HG03558 (cell line): ENCODE results near the gene P3R3URF.

Experiments used
- ATAC-seq: cut with Tn5 transposase; IDR thresholded peaks from one replicate; pipeline ENCODE4 v1.9.1; 2021; ENCODE audit warnings: moderate number of reproducible peaks; ENCODE audit not compliant: unreplicated experiment; ENCODE audit errors: extremely low read depth

Gene P3R3URF

GRCh38 chr1:46134660-46135331, 41.5 kb downstream of the P3R3URF start:
- ATAC-seq: no peak

- no peak for ATAC-seq
These were observed 42.4 kb downstream of the P3R3URF start for GRCh38 chr1:46133781-46134350.

GRCh38 chr1:46133181-46133658, 43.1 kb downstream of the P3R3URF start:
- ATAC-seq: peak; percentile 25

GRCh38 chr1:46132529-46133180, 43.6 kb downstream of the P3R3URF start, which contains the start of gene PIK3R3:
TSS of gene PIK3R3 (minus strand) at chr1:46132629. CDS start at chr1:46131952, 677 bp downstream.
- peak; percentile 58 for ATAC-seq

GRCh38 chr1:46131712-46132528, 44.4 kb downstream of the P3R3URF start:
- no peak for ATAC-seq

- ATAC-seq: no peak
These were observed 45.2 kb downstream of the P3R3URF start for GRCh38 chr1:46131093-46131492.

- ATAC-seq: no peak
These were observed 45.7 kb downstream of the P3R3URF start for GRCh38 chr1:46130606-46131005.

GRCh38 chr1:46130121-46130520, 46.2 kb downstream of the P3R3URF start:
- no peak for ATAC-seq

GRCh38 chr1:46128344-46128743, 47.9 kb downstream of the P3R3URF start:
- no peak for ATAC-seq
